ENCODE data around the gene PPIH.

Gene PPIH

DNA sequence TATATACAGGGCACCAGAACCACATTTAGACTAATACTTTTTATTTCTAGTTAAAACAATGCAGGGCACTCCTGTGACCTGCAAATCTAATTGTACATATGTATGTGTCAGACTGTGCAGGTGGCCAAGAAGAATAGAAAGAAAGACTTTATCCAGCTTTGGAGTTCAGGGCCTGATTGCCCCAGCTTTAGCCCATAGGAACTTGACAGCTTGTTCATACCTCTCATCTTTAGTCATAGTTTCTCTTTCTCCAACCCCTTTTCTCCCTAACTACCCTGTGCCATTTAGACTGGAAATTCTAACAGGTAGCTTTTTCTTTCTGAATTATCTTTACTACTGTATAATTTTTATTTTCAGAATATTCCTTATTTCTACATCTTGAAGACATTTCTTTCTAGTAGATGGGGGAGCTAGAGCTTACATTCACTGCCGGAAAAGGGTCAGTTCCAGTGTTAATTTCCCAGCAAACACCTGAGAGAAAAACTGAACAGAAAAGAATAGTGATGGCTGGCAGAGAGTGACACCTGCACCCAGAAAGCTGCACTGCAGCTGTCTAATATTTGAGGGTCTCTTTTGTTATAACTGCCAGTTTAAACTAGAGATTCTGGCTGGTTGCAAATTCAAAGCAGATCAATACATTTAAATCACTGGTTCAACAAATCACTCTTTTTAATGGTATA is 32.4 kb downstream of the PPIH start:
- CTCF ChIA-PET, result interaction anchor here (1.3 to 1.4 kb wide), 2 partner anchors 75 to 112 kb away, joined by 3 to 5 read pairs; no protein-coding TSS in a partner anchor
- TF ChIP-seq FOXM1 (IDR thresholded peaks at IDR 0.05; ENCODE audit: borderline replicate concordance) (no peak), ZNF384 (IDR thresholded peaks at IDR 0.05) (no peak), LEF1 (IDR thresholded peaks at IDR 0.05; ENCODE audit: borderline replicate concordance) (no peak), PKNOX1 (IDR thresholded peaks at IDR 0.05) (no peak), L3MBTL2 (conservative IDR thresholded peaks at IDR 0.05) (no peak), BHLHE40 (IDR thresholded peaks at IDR 0.05; ENCODE audit: borderline replicate concordance) (no peak), FOXA1 (IDR thresholded peaks at IDR 0.05) (no peak), NFRKB (IDR thresholded peaks at IDR 0.05) (no peak), CTBP1 (IDR thresholded peaks at IDR 0.05; ENCODE audit: borderline replicate concordance) (no peak), HDGF (IDR thresholded peaks at IDR 0.05; ENCODE audit: borderline replicate concordance) (no peak), ARNT (IDR thresholded peaks at IDR 0.05) (no peak), FOXK2 (IDR thresholded peaks at IDR 0.05) (no peak), ELF4 (IDR thresholded peaks at IDR 0.05) (no peak), SP1 (IDR thresholded peaks at IDR 0.05) (no peak), TARDBP (IDR thresholded peaks at IDR 0.05) (no peak), SUZ12 (IDR thresholded peaks at IDR 0.05) (no peak)
- POLR2A ChIA-PET, result interaction anchor here (1.3 to 3.3 kb wide), 4 partner anchors 9 to 76 kb away, joined by 3 to 31 read pairs (median 9); partner anchors contain the start of genes C1orf50, P3H1, PPIH and YBX1
- DNase-seq (ENCODE audit: extremely low spot score), result no peak

- no peak for DNase-seq (ENCODE audit: extremely low spot score)
- CTCF ChIA-PET, result interaction anchor here (1.3 to 1.4 kb wide), 2 partner anchors 75 to 113 kb away, joined by 3 to 5 read pairs; no protein-coding TSS in a partner anchor
- TF ChIP-seq ELF4 (IDR thresholded peaks at IDR 0.05) (no peak), ZNF384 (IDR thresholded peaks at IDR 0.05) (no peak), L3MBTL2 (conservative IDR thresholded peaks at IDR 0.05) (no peak), FOXM1 (IDR thresholded peaks at IDR 0.05; ENCODE audit: borderline replicate concordance) (no peak), FOXA1 (IDR thresholded peaks at IDR 0.05) (no peak), FOXK2 (IDR thresholded peaks at IDR 0.05) (no peak), BHLHE40 (IDR thresholded peaks at IDR 0.05; ENCODE audit: borderline replicate concordance) (no peak), NFRKB (IDR thresholded peaks at IDR 0.05) (no peak), SUZ12 (IDR thresholded peaks at IDR 0.05) (no peak), ARNT (IDR thresholded peaks at IDR 0.05) (no peak), SP1 (IDR thresholded peaks at IDR 0.05) (no peak), LEF1 (IDR thresholded peaks at IDR 0.05; ENCODE audit: borderline replicate concordance) (no peak), CTBP1 (IDR thresholded peaks at IDR 0.05; ENCODE audit: borderline replicate concordance) (no peak), TARDBP (IDR thresholded peaks at IDR 0.05) (no peak), PKNOX1 (IDR thresholded peaks at IDR 0.05) (no peak), HDGF (IDR thresholded peaks at IDR 0.05; ENCODE audit: borderline replicate concordance) (no peak)
- POLR2A ChIA-PET, result interaction anchor here (1.3 to 3.3 kb wide), 4 partner anchors 9 to 75 kb away, joined by 3 to 31 read pairs (median 9); partner anchors contain the start of genes C1orf50, P3H1, PPIH and YBX1
Observed at GRCh38 chr1:42691157-42691498, 32.9 kb downstream of the PPIH start.

GRCh38 chr1:42692461-42692860 is 34.2 kb downstream of the PPIH start:
- POLR2A ChIA-PET, result interaction anchor here (0.9 to 3.3 kb wide), 3 partner anchors 10 to 74 kb away, joined by 4 to 31 read pairs (median 12); partner anchors contain the start of genes C1orf50, P3H1, PPIH and YBX1
- CTCF ChIA-PET, result no interaction called here
- DNase-seq (ENCODE audit: extremely low spot score), result no peak
- TF ChIP-seq TARDBP (IDR thresholded peaks at IDR 0.05) (no peak), FOXA1 (IDR thresholded peaks at IDR 0.05) (no peak), FOXK2 (IDR thresholded peaks at IDR 0.05) (no peak), L3MBTL2 (conservative IDR thresholded peaks at IDR 0.05) (no peak), PKNOX1 (IDR thresholded peaks at IDR 0.05) (no peak), ZNF384 (IDR thresholded peaks at IDR 0.05) (no peak), FOXM1 (IDR thresholded peaks at IDR 0.05; ENCODE audit: borderline replicate concordance) (no peak), LEF1 (IDR thresholded peaks at IDR 0.05; ENCODE audit: borderline replicate concordance) (no peak), SP1 (IDR thresholded peaks at IDR 0.05) (no peak), HDGF (IDR thresholded peaks at IDR 0.05; ENCODE audit: borderline replicate concordance) (no peak), NFRKB (IDR thresholded peaks at IDR 0.05) (no peak), ELF4 (IDR thresholded peaks at IDR 0.05) (no peak), ARNT (IDR thresholded peaks at IDR 0.05) (no peak), CTBP1 (IDR thresholded peaks at IDR 0.05; ENCODE audit: borderline replicate concordance) (no peak), SUZ12 (IDR thresholded peaks at IDR 0.05) (no peak), BHLHE40 (IDR thresholded peaks at IDR 0.05; ENCODE audit: borderline replicate concordance) (no peak)

DNA sequence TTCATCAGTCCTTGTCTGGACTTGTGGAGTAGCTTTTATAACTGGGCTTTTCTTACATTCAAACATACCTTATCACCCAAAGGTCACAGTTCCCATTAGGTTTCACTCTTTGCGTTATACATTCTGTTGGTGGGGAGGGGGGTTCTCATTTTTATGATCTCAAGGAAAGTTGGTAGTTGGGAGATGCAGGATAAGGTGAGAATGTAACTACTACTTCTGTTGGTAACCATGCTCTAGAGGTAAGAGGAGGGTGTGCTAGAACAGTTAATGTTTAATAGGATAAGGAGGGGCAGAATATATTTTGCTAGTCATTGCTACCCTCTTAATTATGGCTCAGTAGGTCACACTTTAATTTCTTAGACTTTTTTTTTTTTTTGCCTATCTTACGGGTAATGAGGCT is 34.7 kb downstream of the PPIH start:
- no peak for DNase-seq (ENCODE audit: extremely low spot score)
- CTCF ChIA-PET, result no interaction called here
- no peak for TF ChIP-seq PKNOX1 (IDR thresholded peaks at IDR 0.05)
- TF ChIP-seq ARNT (IDR thresholded peaks at IDR 0.05), result no peak
- no peak for TF ChIP-seq CTBP1 (IDR thresholded peaks at IDR 0.05; ENCODE audit: borderline replicate concordance)
- TF ChIP-seq L3MBTL2 (conservative IDR thresholded peaks at IDR 0.05), result no peak
- no peak for TF ChIP-seq LEF1 (IDR thresholded peaks at IDR 0.05; ENCODE audit: borderline replicate concordance)
- TF ChIP-seq ELF4 (IDR thresholded peaks at IDR 0.05), result no peak
- TF ChIP-seq FOXM1 (IDR thresholded peaks at IDR 0.05; ENCODE audit: borderline replicate concordance), result no peak
- TF ChIP-seq SP1 (IDR thresholded peaks at IDR 0.05), result no peak
- no peak for TF ChIP-seq NFRKB (IDR thresholded peaks at IDR 0.05)
- no peak for TF ChIP-seq HDGF (IDR thresholded peaks at IDR 0.05; ENCODE audit: borderline replicate concordance)
- TF ChIP-seq FOXA1 (IDR thresholded peaks at IDR 0.05), result no peak
- TF ChIP-seq ZNF384 (IDR thresholded peaks at IDR 0.05), result no peak
- TF ChIP-seq FOXK2 (IDR thresholded peaks at IDR 0.05), result no peak
- TF ChIP-seq BHLHE40 (IDR thresholded peaks at IDR 0.05; ENCODE audit: borderline replicate concordance), result no peak
- POLR2A ChIA-PET, result interaction anchor here (0.9 to 3.1 kb wide), 2 partner anchors 11 to 74 kb away, joined by 4 to 31 read pairs; partner anchors contain the start of genes C1orf50, P3H1 and YBX1
